Pancreas (tissue), 10 donors: ENCODE results near the gene GARIN5B. TPM values are rescaled to one million over a fixed set of nuclear protein-coding genes. Genes with fewer than 3 reads are reported as not detected.
A peak's percentile ranks its signal among the peaks of the same experiment; 100 is the strongest.
"Not testable (repeated sequence)": the region's sequence is repeated elsewhere in the genome, so short reads cannot be mapped to it uniquely, and the experiment has no call there.

ENCODE experiments used
- ATAC-seq, 4 donors: fragments of 200-7000 bp; cut with Tn5 transposase; one replicate each; pipeline versions ENCODE4 v1.8.0 to v1.9.1; 2020; ENCODE audit warnings: mild to moderate bottlenecking in 4 of 4, moderate library complexity in 4 of 4
- DNase-seq, 6 donors: peaks; one replicate each; pipeline ENCODE4 v3.0.0-alpha.2; 2020
- FAIRE-seq: peaks from 2 replicates; lab custom pipeline; 2012; peaks lifted over from hg19 to GRCh38; lab: Jason Lieb, UNC
- H3K27ac ChIP-seq, 4 donors: fragments of 200-600 bp; sonication (generic); 1 replicate in 3 of 4; 2 replicates in 1 of 4; pipeline versions ENCODE4 v1.5.0 to v1.8.0; 2020
- H3K27me3 ChIP-seq, 4 donors: fragments of 200-600 bp; one replicate each; pipeline ENCODE4 v1.8.0; 2021
- H3K36me3 ChIP-seq, 3 donors: fragments of 200-600 bp; sonication (generic) in 1 of 3; one replicate each; pipeline versions ENCODE4 v1.5.0 to v1.8.0; 2020 to 2021
- H3K4me1 ChIP-seq, 3 donors: fragments of 200-600 bp; one replicate each; pipeline ENCODE4 v1.8.0; 2021
- H3K4me3 ChIP-seq, 4 donors: fragments of 200-600 bp; sonication (generic) in 2 of 4; one replicate each; pipeline versions ENCODE4 v1.5.0 to v1.8.0; 2020 to 2021
- H3K9me3 ChIP-seq, 4 donors: fragments of 200-600 bp; one replicate each; pipeline ENCODE4 v1.8.0; 2021
- CTCF ChIP-seq, 4 donors: fragments of 200-600 bp; sonication (generic) in 3 of 4; IDR thresholded peaks; one replicate each; pipeline versions ENCODE4 v1.5.0 to v1.8.0; 2021; ENCODE audit warnings: antibody characterized with exemption in 4 of 4
- WGBS, 2 donors: extraction: QIAGEN DNeasy Blood & Tissue Kit; methylation state at CpG; one replicate each; pipeline ENCODE4 v1.1.7; 2013; 5-methylcytosine and 5-hydroxymethylcytosine counted together
- intact Hi-C, 3 donors: fragments of 100-400 bp; cut with DNase I; formaldehyde crosslinking; loops; one replicate each; pipeline versions ENCODE4 v1.11.1 to v1.14.2; 2022
- polyA plus RNA-seq, 2 donors: library from polyadenylated mRNA; stranded (reverse); fragments of 200-250 nt; gene quantifications; one replicate each; pipeline ENCODE4 v1.2.3, GENCODE V29; 2013
- total RNA-seq, 6 donors: library from RNA; stranded (reverse); fragmentation: NEBNext Ultra II Directional in 4 of 6; extraction: Animal tissue kit (Norgen Biotek cat#: 25700) in 4 of 6; gene quantifications; one replicate each; pipeline versions ENCODE4 v1.2.1 to v1.2.4, GENCODE V29; 2021 to 2023
- donor health status: healthy with polysubstance abuse.
- donor health status: DM: no; HTN: no; CAD: no; lungs with moderate emphysema.
- donor health status: DM: no; HTN: no; CAD: no.
- donor health status: control.
- donor health status: control.
- donor health status: Bipolar disorder and iron deficiency.
- donor health status: DM: yes; HTN: yes; CAD: no.
- donor health status: DM: no; HTN: no; CAD: no.
- donor health status: DM: no; HTN: no; CAD: no.
- donor health status: DM: yes; HTN: yes; CAD: no.

GARIN5B gene
- total and polyA plus RNA-seq, 8 donors, result not detected

- Histone ChIP-seq H3K9me3 (no peaks in the 10 kb centered on the region), H3K4me1 (peaks cover 0 to 4% (median 0%) of the 10 kb centered on the region in 3 donors), H3K27me3 (no peaks in the 10 kb centered on the region), H3K4me3 (peak overlapping the region; percentile 64 to 96 (median 74)), H3K36me3 (peaks cover 0 to 7% (median 0%) of the 10 kb centered on the region in 3 donors), H3K27ac (peak overlapping the region; percentile 90 to 95 (median 94))
- ATAC-seq, result peak in 2 of 4 donors; percentile 2 to 14
- intact Hi-C loops, result loop anchor here in 1 of 3 donors (10.0 kb wide), 1 partner anchor 112 kb away; no protein-coding TSS in a partner anchor
- TF ChIP-seq CTCF (IDR thresholded peaks at IDR 0.05), result no peak
- no peak for FAIRE-seq
- 18 to 20% methylated on average over 34 to 35 of the region's 35 CpGs for WGBS, 2 donors
- peak in 3 of 6 donors; percentile 24 to 73 (median 29) for DNase-seq
Observed at GRCh38 chr19:55406826-55407549, 43.9 kb upstream of the GARIN5B start.

GRCh38 chr19:55406091-55406825 lies 43.2 kb upstream of the GARIN5B start:
- FAIRE-seq (no peak), ATAC-seq (no peak), DNase-seq (no peak)
- Histone ChIP-seq H3K27me3 (no peaks in the 10 kb centered on the region), H3K9me3 (no peaks in the 10 kb centered on the region), H3K36me3 (peaks cover 0 to 7% (median 0%) of the 10 kb centered on the region in 3 donors), H3K4me3 (peak overlapping the region in 1 of 4 donors; percentile 64), H3K27ac (no peak overlapping the region), H3K4me1 (peaks cover 0 to 4% (median 0%) of the 10 kb centered on the region in 3 donors)
- intact Hi-C loops, result loop anchor here in 1 of 3 donors (10.0 kb wide), 1 partner anchor 111 kb away; no protein-coding TSS in a partner anchor
- 87 to 89% methylated on average over 14 of the region's 14 CpGs for WGBS, 2 donors
- TF ChIP-seq CTCF (IDR thresholded peaks at IDR 0.05), result no peak

- no peak for DNase-seq
- Histone ChIP-seq H3K4me1 (peaks cover 0 to 4% (median 0%) of the 10 kb centered on the region in 3 donors), H3K27me3 (no peaks in the 10 kb centered on the region), H3K36me3 (peaks cover 0 to 7% (median 0%) of the 10 kb centered on the region in 3 donors), H3K27ac (no peak overlapping the region), H3K4me3 (no peak overlapping the region), H3K9me3 (no peaks in the 10 kb centered on the region)
- no peak for TF ChIP-seq CTCF (IDR thresholded peaks at IDR 0.05)
- no peak for FAIRE-seq
- no peak for ATAC-seq
- intact Hi-C loops, result loop anchor here in 1 of 3 donors (10.0 kb wide), 1 partner anchor 111 kb away; no protein-coding TSS in a partner anchor
- WGBS, 2 donors, result 89 to 93% methylated on average over 5 of the region's 5 CpGs
Observed at GRCh38 chr19:55405638-55406037, 42.6 kb upstream of the GARIN5B start.

GRCh38 chr19:55402509-55402908 lies 39.4 kb upstream of the GARIN5B start:
- no peak for FAIRE-seq
- H3K4me1 ChIP-seq, result peaks cover 0 to 4% (median 0%) of the 10 kb centered on the region in 3 donors
- intact Hi-C loops, result loop anchor here in 1 of 3 donors (10.0 kb wide), 1 partner anchor 108 kb away; no protein-coding TSS in a partner anchor
- no peak overlapping the region for H3K27ac ChIP-seq
- H3K4me3 ChIP-seq, result no peak overlapping the region
- TF ChIP-seq CTCF (IDR thresholded peaks at IDR 0.05), result no peak
- H3K36me3 ChIP-seq, result peaks cover 0 to 7% (median 0%) of the 10 kb centered on the region in 3 donors
- no peaks in the 10 kb centered on the region for H3K27me3 ChIP-seq
- WGBS, 2 donors, result 93 to 94% methylated on average over 2 of the region's 2 CpGs
- no peak for DNase-seq
- no peaks in the 10 kb centered on the region for H3K9me3 ChIP-seq
- no peak for ATAC-seq

- intact Hi-C loops, result loop anchor here in 1 of 3 donors (10.0 kb wide), 1 partner anchor 107 kb away; no protein-coding TSS in a partner anchor
- H3K9me3 ChIP-seq, H3K27ac ChIP-seq, FAIRE-seq, H3K36me3 ChIP-seq, H3K27me3 ChIP-seq, H3K4me1 ChIP-seq, DNase-seq, H3K4me3 ChIP-seq: not testable (repeated sequence)
- peak in 1 of 4 donors; percentile 7 for ATAC-seq
- 88 to 93% methylated on average over 9 to 21 of the region's 28 CpGs for WGBS, 2 donors
Observed at GRCh38 chr19:55401390-55401789, 38.3 kb upstream of the GARIN5B start.
